Measurements from ENCODE around the gene YTHDC2. TPM values are rescaled to one million over a fixed set of nuclear protein-coding genes. Genes with fewer than 3 reads are reported as not detected.

The YTHDC2 gene
- total and polyA plus RNA-seq, 2 of the 13 experiments (the other 11 are each of a cell fraction or from before 2014, with no cell fraction given) = 6.7 to 17.8 TPM

DNA sequence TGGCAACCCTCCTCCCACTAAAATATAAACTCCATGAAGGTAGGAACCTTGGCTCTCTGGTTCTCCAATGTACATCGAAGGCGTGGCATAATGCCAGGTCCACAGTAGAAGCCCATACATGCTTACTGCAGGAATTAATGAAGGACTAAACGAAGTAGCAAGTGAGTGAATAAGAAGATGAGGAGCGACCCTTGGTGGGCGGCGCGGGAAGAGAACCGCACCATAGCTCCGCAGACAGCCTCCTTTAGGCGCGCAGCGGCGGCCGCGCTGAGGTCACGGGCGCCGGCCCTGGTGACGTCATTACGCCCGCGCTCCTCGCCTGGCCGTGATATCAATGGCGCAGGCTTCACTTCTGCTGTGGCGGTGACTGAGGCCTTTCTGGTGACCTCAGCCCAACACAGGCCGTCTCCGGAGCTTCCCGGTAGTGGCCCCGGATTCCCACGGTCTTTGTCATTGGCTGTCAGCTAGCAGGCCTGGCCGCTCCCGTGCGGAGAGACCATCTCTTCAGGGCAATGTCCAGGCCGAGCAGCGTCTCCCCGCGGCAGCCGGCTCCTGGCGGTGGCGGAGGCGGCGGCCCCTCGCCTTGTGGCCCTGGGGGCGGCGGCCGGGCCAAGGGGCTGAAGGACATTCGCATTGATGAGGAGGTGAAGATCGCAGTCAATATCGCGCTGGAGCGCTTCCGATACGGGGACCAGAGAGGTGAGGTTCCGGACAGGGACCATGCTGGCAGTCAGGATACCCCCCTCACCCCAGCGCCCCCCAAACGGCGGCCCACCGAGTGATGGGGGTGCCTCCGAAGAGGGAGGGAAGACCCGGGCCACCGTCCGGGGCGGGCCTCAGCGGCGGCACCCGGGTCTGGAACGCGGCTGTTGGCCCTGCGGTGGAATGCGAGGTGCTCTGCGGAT lies at the start of gene YTHDC2 (continued):
- TF ChIP-seq, protein P1, sequence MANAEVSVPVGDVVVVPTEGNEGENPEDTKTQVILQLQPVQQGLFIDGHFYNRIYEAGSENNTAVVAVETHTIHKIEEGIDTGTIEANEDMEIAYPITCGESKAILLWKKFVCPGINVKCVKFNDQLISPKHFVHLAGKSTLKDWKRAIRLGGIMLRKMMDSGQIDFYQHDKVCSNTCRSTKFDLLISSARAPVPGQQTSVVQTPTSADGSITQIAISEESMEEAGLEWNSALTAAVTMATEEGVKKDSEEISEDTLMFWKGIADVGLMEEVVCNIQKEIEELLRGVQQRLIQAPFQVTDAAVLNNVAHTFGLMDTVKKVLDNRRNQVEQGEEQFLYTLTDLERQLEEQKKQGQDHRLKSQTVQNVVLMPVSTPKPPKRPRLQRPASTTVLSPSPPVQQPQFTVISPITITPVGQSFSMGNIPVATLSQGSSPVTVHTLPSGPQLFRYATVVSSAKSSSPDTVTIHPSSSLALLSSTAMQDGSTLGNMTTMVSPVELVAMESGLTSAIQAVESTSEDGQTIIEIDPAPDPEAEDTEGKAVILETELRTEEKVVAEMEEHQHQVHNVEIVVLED (CRISPR knock-in tag; IDR thresholded peaks at IDR 0.05; ENCODE audit: borderline replicate concordance) = peak; percentile 99
- TF ChIP-seq SAFB2 (CRISPR knock-in tag; IDR thresholded peaks at IDR 0.05; ENCODE audit: borderline replicate concordance, low read depth) = peak; percentile 54; the same call in 1 of the 2 replicates
- TF ChIP-seq ZNF124 (CRISPR knock-in tag; IDR thresholded peaks at IDR 0.05) = 0 out of 2 replicates have a peak, but pooled peaks have one; percentile 48
- 0 out of 2 replicates have a peak, but pooled peaks have one; percentile 82 for TF ChIP-seq RARG (CRISPR knock-in tag; IDR thresholded peaks at IDR 0.05; ENCODE audit: low read depth)
- TF ChIP-seq ZNF343 (CRISPR knock-in tag; IDR thresholded peaks at IDR 0.05) = 0 out of 2 replicates have a peak, but pooled peaks have one; percentile 58
- peak; percentile 55; the same call in 1 of the 2 replicates for TF ChIP-seq AKAP8 (CRISPR knock-in tag; IDR thresholded peaks at IDR 0.05)
- TF ChIP-seq POLR2A (IDR thresholded peaks at IDR 0.05; ENCODE audit: insufficient read depth in 1 of 2, low read depth in 2 of 2, low read length in 2 of 2) = peak; percentile 78 to 82
- 0 out of 2 replicates have a peak, but pooled peaks have one; percentile 65 for TF ChIP-seq ZNF678 (CRISPR knock-in tag; IDR thresholded peaks at IDR 0.05)
- peak; percentile 83 for TF ChIP-seq YEATS2 (CRISPR knock-in tag; IDR thresholded peaks at IDR 0.05; ENCODE audit: borderline replicate concordance)
- TF ChIP-seq KDM5B (CRISPR knock-in tag; IDR thresholded peaks at IDR 0.05; ENCODE audit: borderline replicate concordance) = peak; percentile 87
- TF ChIP-seq PBX2 (CRISPR knock-in tag; IDR thresholded peaks at IDR 0.05) = no peak
- peak; percentile 84 for TF ChIP-seq ZNF547 (CRISPR knock-in tag; IDR thresholded peaks at IDR 0.05)
- peak; percentile 97 for TF ChIP-seq TAF1 (CRISPR knock-in tag; IDR thresholded peaks at IDR 0.05)
- peak; percentile 67; the same call in 1 of the 2 replicates for TF ChIP-seq BRD4 (CRISPR knock-in tag; IDR thresholded peaks at IDR 0.05)
- TF ChIP-seq ZNF350 (CRISPR knock-in tag; IDR thresholded peaks at IDR 0.05; ENCODE audit: borderline replicate concordance, low read depth) = peak; percentile 46
- no peak for TF ChIP-seq SALL2 (CRISPR knock-in tag; IDR thresholded peaks at IDR 0.05)
- peak; percentile 81; the same call in 1 of the 2 replicates for TF ChIP-seq TFDP1 (CRISPR knock-in tag; IDR thresholded peaks at IDR 0.05; ENCODE audit: borderline replicate concordance)
- TF ChIP-seq KDM5A (IDR thresholded peaks at IDR 0.05; ENCODE audit: borderline replicate concordance, low read length) = peak; percentile 30; the same call in 1 of the 2 replicates
- peak; percentile 50; the same call in 1 of the 2 replicates for TF ChIP-seq ZBTB7B (CRISPR knock-in tag; IDR thresholded peaks at IDR 0.05)
- TF ChIP-seq, protein P2, sequence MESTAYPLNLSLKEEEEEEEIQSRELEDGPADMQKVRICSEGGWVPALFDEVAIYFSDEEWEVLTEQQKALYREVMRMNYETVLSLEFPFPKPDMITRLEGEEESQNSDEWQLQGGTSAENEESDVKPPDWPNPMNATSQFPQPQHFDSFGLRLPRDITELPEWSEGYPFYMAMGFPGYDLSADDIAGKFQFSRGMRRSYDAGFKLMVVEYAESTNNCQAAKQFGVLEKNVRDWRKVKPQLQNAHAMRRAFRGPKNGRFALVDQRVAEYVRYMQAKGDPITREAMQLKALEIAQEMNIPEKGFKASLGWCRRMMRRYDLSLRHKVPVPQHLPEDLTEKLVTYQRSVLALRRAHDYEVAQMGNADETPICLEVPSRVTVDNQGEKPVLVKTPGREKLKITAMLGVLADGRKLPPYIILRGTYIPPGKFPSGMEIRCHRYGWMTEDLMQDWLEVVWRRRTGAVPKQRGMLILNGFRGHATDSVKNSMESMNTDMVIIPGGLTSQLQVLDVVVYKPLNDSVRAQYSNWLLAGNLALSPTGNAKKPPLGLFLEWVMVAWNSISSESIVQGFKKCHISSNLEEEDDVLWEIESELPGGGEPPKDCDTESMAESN (CRISPR knock-in tag; conservative IDR thresholded peaks at IDR 0.05) = peak; percentile 90
- TF ChIP-seq ZGPAT (CRISPR knock-in tag; IDR thresholded peaks at IDR 0.05) = peak; percentile 84
- TF ChIP-seq CHD2 (IDR thresholded peaks at IDR 0.05; ENCODE audit: low read depth, low read length) = no peak

Measured in HepG2 (cell line).